ENCODE data around the gene KCTD15.

KCTD15 gene

DNA sequence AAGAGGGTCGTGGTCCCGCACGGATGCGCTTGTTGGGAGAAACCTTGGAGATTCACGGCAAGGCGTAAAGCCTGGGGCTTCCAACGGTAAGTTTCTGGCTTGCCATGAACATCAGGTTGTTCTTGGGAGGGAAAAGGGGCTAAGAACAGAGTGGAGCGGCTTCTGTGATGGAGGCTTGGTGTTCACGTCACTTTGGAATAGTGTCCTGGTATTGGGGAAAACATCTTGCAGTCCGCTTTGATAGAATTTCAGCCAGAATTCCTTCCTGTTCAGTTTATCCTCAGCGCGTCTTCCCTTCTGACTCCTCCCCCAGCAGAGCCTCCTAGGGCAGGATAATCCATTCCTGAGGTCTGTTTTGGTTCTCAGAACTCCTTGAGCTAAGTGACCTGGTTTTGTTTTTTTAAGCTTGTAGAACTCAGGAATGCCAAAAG, 2.0 kb downstream of the KCTD15 start:
- DNase-seq: no peak

DNA sequence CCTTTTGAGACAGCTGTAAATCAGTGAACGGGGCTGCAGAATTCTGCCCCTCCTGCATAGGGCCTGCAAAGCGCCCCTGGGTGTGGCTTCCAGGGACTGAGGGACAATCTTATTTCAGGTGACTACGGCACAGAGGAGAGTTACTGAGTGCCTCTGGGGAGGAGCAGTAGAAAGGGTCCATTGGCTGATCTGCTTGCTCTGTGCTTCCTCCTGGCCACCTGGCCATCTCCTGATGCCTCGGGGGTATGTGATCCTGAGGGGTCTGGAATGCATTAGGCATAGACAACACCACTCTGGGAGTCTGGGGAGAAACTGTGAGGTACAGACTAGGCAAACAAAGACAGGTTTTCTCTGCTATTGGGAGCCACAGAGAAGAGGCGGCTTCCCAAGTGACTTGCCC, 2.8 kb downstream of the KCTD15 start:
- no peak for DNase-seq

DNA sequence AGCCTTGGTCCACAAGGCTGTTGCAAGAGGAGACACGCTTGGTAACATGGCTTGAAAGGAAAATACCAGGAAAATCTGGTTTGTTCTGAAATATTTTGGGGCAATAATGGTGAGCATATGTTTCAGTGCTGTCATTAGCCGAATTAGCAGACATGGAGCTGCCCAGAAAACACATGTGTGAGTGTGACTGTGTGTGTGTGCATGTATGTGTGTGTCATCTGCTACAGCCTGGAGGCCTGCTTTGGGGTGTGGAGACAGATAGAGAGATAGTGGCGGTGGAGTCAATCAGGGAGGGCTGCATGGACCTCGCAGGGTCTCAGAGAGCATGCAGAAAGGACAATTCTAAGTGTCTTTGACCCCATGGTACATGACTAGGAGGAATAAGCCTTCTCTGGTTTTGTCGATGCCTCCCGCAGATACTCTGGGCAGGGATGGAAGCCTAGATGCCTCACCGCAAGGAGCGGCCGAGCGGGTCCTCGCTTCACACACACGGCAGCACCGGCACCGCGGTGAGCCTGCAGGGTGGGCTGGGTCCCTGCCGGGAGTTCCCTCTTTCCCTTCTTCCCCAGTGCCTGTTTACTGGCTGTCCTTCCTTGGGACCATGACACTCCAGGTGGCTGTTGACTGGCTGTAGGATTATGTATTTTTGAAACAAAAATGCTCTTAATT, 3.5 kb downstream of the KCTD15 start:
- no peak for DNase-seq

DNA sequence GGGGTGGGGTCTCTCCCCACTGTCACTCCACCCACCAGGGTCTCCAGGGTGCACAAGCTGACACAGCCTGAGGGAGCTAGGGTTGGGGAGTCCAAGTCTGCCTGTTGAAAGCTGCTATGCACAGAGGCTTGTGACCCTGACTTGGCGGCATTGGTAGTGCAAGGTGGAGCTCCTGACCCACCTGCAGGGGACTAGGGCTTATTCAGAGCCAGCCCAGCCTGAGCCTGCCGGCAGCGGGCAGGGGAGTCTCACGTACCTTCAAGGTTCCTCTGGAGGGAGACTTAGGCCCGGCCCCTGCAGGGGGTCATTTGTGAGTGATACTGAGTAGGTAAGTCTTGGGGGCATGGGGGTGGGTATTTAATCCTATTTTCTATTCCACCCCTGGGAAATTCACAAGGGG, 4.7 kb downstream of the KCTD15 start:
- no peak for DNase-seq

DNA sequence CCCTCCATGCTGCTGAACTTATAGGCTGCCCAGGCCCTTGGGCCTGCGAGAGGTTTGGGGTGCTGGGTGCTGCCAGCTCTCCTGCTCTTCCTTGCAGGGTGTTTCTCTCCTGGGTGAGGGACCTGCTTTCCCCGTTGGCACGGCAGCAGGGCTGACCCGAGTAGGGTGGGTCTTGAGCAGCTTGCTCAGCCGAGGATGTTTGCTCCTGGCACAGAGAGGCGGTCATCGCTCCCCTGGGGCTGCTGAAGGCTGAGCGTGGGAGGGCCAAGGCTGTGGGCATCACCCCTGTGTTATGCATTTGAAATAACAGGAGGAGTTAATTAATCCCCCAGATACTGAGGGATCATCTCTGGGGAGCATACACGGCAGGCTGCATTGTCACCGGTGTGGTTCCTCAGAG, 5.3 kb downstream of the KCTD15 start:
- DNase-seq: no peak

DNA sequence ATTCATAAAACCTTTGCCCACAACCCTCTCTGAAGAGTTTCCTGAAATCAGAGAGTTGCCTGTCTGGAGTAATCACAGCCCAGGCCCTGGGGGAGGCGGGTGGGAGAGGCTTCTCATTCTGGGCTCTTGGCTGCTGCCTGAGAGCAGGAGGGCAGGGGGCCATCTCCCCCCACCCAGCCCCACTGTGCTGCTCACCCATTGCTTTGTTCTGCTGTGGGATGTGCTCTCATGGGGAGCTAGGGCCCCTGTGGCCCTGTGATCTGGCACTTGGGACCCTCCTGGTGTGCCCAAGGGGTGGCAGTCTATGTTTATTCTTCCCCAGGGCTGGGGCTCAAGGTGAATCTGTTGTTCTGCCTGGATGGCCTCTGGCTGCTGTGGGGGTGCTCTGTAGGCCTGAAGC, 6.1 kb downstream of the KCTD15 start:
- no peak for DNase-seq

DNA sequence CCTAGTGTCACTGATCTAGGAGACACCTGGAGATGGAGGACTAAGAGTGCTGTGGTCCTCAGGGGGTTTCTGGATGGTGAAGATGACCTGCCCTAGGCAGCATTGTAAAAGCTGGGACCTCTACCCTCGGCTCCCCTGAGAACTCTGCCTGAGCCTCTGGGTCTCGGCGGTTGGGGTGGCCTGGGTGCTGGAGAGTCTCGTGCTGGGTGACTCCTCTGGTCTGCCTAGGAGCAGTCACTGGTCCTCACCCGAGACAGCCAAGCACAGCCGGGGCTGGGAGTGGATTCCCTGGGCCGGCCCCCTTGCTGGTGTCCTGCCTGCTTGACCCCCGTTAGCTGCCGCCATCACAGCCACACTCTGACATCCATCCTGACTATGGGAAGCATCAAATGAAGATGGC, 6.7 kb downstream of the KCTD15 start:
- DNase-seq: no peak

DNA sequence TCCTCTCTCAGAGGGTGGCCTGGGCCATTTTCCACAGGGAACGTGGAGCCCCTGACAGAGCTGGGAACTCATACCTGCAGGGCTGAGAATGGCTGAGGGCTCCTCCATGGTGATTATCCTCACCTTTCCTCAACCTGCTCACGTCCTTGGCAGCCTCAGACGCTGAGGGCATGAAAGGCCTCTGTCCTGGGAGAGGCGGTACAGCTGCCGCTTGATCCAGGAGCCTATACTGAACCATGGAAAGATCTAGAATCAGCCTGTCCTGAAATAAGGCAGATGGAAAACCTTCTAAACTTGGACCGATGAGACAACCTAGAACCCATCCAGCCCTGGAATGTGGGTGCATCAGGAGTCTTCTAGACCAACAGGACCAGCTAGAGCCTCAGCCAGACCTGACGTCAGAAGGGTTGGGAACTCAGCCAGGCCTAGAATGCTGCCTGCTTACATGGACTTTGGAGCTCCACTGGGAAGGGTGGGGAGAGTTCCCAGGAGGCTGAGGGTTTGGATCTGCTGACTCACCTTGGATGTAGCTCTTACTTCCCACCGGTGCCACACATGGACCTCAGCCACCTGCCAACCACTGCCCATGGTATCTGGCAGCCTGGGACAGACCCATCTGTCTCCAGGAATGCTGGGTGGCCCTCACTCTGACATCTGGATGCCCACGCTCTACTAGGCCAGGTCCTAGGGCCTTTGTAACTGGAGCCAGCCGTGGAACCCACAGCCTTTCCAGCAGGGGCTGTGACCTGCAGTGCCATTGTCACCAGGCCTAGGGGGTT, 7.5 kb downstream of the KCTD15 start:
- DNase-seq: no peak

DNA sequence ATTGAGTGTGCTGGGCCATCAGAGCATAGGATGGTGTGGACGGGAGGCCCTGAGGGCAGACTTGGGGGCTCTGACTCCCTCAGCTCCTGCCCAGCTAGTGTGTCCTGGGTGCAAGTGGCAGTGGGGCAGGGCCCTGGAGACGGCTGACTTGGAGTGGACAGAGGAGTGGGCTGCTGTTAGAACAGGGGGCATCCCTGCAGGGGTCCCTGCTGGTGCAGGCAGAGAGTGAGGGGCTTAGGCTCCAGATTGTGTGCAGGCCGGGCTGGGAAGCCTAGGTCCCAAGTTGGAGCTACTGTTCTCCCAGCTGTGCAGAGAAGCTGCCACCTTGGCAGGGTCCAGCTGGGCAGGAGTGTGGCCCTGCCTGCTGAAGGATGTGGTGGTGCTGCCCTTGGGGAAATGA, 8.6 kb downstream of the KCTD15 start:
- DNase-seq: no peak

DNA sequence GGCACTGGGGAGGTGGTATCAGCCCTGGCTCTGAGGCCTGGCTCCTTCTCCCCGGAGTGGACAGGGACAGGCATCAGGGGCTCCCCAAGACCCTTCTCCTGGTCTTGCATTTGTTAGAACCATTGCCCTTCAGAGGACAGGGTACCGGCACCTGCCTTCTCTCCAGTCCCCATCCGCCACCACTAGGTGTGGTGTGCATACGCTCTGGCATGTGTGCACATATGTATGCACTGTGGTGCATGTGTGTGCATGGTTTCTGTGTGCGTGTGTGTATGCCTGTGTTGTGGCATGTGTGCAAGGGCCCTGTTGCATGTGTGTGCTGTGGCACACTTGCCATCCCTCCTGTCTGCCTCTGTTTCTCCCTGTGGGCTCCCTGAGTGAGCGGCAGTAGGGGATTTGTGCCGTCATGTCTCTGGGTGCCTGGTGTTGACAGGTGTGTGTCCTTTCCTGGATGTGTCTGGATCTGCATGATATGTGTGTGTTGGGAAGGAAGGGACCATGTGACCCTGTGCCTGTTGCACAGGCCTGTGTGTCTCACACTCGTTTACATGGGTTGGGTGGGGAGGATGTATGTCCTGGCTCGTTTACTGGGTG, 9.3 kb downstream of the KCTD15 start:
- DNase-seq: no peak

DNA sequence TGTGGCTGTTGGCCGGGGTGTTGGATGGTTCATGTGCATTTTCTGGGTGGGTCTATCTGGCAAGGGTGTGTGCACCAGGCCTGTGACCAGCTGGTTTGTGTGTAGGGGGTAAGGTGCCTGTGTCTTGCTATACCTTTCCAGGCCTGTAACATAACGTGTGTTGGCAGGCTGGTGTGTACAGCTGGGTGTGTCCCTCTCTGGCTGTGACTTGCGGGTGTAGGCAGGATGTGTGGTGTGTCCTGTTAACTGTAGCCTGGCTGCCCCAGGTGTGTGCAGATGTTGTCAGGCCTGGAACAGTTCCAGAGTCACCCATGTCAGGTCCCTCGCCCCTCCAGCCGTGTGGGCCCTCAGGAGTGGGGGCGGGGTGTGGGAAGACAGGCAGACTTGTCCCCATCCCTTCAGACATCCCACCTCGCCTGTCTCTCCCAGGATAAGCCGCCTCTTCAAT, 9.8 kb downstream of the KCTD15 start:
- no peak for DNase-seq

DNA sequence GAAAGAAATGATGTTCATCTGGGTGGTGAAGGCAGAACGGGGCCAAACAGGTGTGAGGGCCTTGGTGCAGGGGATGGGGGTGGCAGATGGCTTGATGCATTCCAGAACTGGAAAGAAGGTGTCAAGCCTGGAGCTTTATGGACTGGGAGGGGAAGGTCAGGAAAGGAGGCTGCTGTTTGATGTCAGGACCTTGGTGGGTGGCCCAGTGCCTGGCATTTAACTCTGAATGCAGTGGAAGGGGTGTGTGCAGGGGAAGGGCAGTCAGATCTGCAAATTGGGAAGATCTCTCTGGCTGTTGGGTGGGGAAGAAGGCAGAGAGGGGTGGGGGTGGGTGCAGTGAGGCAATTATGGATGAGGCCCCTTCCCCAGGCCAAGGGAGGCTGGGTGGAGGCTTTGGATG, 11.7 kb downstream of the KCTD15 start:
- DNase-seq: no peak

DNA sequence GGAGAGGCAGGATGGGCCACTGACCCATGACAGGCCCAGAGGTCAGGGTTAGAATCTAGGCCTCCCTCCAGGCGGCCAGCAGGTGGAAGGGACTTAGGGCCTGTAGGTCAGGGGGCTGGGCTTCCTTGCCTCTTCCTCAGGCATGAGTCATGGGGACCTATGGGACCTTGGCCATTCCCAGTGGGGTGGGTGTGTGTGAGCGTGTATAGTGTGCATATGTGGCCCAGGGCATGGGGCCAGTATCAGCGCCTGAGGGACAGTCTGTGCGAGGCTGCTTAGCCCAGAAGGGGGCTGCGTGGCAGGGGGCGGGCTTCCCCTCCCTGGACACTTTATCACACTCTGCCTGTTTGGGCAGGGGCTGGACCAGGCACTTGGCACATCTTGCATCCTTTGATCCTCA, 13.3 kb downstream of the KCTD15 start:
- DNase-seq: no peak

DNA sequence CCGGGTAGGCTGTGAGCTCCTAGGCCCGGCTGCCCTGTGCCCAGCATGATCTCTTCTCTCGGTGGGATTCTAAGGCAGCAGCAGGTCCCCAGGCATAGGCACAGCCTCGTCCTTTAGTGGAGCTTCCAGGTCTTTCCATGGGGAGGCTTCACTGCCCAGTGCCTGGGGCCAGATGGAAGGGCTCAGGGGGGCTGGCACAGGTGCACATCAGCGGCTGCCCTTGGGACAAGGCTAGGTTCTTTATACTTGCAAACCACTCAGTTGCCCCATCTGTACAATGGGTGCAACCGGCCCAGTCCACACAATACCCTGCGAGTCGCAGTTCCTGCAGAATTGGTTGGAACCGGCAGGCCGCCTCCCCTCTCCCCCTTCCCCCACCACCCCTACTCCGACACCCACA, 14.2 kb downstream of the KCTD15 start:
- DNase-seq: no peak

DNA sequence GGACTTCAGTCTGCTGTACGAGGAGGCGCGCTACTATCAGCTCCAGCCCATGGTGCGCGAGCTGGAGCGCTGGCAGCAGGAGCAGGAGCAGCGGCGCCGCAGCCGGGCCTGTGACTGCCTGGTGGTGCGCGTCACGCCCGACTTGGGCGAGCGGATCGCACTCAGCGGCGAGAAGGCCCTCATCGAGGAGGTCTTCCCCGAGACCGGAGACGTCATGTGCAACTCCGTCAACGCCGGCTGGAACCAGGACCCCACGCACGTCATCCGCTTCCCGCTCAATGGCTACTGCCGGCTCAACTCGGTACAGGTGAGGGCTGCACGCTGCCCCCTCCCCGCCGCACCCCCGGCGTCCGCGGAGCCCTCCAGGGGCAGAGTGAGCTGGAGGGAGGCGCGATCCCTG, 14.6 kb downstream of the KCTD15 start:
- no peak for DNase-seq

DNA sequence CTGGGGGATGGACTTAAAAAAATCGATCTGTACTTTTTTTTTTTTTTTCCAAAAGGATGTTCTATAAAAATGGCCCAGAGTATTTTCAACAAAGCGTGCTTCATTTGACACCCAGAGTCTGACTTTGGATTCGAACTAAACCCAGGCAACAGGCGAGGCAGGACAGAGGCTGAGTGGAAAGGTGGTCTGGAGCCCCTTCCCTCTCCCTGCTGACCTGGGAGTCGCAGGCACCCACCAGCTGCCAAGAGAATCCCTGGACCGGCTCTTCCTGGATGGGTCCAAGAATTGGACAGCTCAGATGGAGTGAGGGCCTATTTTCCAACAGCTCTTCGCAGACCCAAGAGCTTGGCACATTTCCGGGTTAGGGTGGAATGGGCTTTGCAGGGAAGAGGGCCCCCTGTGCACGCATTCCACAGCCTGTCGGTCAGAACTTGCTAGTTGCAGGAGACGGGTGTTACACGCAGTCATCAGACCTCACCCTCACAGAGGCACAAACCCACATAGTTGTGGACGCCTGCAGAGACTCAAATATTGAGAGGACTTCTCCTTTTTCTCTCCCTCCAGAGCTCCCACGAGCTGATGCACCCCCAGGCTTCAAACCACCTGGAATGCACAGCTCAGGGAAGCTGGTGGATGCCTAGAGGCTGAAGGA, 15.2 kb downstream of the KCTD15 start:
- DNase-seq: no peak

DNA sequence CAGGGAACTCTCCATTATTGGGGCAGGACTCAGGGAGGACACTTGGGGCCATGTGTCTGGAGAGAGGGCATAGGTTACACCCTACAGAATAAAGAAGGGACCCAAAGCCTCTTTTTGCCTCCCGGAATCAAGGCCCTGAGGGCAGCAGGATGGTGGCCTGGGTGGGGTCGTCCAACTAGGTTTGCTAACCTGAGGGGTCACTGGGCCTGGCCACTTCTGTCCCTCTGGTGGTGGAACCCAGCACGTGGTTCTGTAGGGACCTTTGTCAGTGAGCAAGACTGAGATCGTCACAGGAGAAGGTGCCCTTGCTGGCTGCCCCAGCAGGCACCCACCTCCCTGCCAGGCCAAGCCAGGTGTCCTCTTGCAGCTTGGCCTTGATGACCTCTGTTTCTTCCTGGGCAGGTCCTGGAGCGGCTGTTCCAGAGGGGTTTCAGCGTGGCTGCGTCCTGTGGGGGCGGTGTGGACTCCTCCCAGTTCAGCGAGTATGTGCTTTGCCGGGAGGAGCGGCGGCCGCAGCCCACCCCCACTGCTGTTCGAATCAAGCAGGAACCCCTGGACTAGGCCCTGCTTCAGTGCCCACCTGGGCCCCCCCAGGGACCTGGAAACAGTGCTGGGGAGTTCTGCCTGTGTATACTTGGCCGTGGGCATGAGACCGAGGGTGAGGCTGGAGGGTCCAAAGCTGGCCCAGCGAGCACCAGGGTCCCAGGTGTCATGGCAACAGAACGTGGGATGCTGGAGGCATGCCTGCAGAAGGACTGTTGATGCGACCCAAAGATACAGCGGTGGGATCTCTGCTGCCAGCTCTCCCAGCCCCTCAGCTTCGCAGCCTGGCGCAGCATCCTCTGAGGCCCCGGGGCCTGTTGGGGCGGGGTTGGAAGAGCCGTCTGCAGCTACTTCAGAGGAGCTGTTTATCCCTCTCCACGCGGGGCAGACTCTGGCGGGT, 16.0 kb downstream of the KCTD15 start:
- DNase-seq: no peak

DNA sequence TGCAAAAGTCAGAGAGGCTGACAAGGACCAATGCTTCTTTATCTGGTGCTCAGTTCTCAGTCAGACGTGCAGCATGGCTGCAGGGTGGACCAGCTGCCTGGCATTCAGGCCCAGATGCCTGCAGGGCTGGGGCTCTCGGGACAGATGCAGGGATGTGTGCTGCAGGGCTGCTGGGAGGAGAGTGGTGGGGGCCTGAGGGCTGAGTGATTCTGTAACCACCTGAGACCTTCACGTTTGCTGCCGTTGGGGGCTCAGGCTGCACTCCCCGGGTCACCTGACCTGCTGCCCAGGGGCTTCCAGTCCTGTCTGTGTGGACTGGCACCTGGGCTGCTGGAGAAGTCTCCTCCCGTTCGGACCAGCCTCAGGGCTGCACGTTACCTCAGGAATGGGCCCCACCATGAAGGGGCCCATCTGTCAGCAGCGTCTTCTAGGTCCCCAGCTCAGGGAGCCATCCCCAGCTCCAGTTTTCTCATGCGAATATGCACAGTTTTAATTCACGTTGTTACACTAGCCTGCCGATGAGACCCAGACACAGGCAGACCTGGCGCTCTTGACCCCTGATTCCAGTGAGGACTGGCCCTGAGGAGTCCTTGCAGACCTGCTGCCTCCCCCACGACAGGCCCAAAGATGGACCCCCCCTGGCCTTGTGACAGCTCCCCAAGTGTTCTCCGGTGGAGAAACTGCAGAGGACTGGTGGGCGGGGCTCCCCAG, 16.9 kb downstream of the KCTD15 start:
- DNase-seq: no peak

DNA sequence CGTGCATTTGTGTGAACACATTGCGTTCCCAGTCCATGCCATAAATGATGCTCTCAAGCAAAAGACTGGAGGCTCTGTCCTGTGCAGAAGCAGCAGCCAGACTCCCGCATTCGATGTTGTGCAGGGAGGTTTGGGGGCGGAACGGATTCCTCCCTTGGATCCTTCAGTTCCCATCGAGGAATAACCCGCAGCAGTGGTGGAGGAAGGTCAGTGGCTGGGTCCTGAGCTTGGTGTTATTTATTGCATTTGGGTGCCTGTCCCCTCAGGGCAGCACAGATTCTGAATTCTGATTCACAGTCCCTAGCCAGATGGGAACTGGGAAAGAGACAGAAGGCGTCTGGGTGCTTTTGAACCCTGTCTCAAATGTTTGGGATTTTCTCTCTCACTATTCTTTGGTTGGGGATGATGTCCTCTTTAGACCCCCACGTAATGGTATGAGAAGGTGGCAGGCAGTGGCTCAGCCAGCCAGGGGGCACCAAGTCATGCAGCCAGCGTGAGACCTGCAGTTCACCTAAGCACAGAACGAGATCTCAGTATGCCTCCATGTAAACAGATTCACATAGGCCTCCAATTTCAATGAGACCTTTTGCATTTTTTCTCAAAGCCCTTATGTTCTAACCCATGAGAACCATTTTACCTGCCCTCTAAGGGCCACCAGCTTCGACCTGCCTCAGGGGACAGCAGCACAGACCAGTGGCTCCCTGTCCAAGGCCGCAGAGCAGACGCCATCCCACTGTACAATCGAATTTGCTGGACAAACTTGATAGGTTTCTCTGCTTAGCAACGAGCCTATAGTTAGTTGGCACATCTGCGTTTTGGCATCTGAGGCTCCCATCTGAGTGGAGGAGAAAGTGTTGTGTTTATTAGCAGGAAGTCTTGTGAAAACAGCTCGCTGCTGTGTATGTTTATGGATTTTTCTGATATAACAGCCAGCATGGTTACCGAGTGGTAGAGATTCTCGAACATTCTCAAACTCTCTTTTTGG, 17.8 kb downstream of the KCTD15 start:
- no peak for DNase-seq
